Stimulated activated CD4-positive, alpha-beta T cell treated with anti-CD3 and anti-CD28 coated beads, TNF-alpha, amount 100 ng/mL, for 48 hours (primary cell): ENCODE results near the gene PKN1.
"Not testable (repeated sequence)": the region's sequence is repeated elsewhere in the genome, so short reads cannot be mapped to it uniquely, and the experiment has no call there.

Experiments
- DNase-seq, 3 donors: peaks; one replicate each; pipeline ENCODE4 v3.0.0-alpha.2; 2020; ENCODE audit warnings: low read depth in 3 of 3

The PKN1 gene

DNA sequence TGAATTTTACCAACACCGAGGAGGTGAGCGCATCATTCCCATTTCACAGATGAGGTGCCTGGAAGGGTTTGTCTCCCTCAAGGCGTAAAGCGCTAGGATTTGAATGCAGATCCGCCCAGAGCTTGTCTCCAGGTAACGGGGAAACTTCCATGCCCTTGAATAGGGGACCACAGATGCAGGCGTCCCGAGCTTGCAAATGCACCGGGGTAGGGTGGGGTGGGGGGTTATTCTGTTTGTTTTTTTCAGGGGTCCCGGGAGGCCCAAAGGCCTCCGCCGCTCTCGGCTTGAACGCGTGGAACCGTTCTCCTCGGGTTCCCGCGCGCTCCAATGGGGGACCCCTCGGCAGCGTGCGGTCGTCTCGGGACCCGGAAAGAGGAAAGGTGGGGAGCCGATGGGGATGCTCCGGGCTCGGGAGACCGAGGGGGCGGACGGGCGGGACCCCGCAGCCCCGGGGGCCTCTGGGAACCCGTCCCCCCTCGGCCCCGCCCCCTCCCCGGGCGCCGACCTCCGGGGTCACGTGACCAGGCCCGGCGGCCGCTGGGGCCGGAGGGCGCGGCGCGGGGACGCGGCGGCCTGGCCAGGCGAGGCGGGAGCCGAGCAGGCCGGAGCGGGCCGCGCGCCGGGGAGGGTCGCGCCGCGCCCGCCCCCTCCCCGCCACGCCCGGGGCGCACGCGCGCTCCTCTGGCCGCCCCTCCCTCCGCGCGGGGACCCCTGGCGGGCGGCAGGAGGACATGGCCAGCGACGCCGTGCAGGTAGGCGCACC lies at the start of gene PKN1:
TSS of gene PKN1 (plus strand) at position 516 of the 763 bp plus-strand sequence. CDS start at position 732, 216 bp downstream.
- peak in 1 of 3 donors; percentile 60 for DNase-seq

DNA sequence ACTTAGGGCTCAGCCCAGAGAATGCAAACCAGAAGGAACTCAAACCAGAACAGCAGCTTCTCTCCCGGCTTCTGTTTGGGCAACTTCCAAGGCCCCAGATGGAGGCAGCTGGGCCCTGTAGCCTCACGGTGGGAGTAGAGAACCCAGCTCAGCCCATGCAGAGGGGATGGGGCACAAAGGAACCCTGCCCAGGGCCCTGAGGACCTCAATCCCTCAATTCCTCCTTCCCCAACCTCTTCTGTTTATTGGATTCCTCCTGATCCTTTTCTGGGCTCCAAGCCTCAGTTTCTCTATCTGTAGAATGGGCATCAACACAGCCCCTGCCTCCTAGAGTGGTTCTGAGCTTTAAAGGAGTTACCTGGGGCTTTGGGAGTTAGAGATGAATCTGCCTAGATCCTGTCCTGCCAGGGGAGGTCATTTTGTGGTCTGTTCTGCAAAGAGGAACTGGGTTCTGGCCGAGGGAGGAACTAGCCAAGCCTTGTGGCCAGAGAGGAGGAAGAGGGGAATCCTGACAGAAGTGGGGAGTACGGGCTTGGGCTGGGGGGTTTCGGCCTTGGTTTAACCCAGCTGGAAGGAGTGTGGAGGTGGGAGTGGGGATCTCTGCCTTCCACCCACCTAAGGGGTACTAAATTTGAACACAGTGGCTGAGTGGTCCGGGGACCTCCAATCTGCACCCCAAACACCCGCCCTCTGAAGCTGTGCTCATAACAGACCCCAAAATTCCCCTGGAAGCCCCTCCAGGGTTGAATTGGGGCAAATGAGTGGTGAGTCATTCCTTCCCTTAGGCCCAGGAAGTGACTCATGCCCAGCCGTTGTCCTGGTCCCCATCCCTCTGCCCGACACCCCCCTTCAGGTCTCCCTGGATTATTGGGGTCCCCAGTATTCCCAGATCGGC lies 49.2 kb upstream of the PKN1 start:
- no peak for DNase-seq

GRCh38 chr19:14385492-14385891 lies 47.6 kb upstream of the PKN1 start:
- no peak for DNase-seq

DNA sequence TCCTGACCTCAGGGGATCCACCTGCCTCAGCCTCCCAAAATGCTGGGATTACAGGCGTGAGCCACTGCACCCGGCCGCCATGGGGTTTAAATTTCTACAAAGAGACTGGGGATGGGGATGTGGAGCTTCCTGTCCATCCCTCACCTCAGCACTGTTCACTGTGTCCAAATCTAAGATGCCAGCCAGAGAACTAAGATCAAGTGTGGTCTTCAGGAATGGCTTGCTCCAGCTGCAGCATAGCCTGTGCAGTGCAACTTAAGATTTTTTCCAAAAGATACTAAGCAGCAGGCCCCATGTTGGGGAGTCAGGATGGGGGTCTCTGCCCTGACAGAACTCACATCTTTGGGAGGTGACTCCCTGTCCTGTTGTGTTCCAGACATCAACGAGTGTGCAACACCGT lies 42.6 kb upstream of the PKN1 start:
- DNase-seq = no peak

- DNase-seq = no peak
Measured at GRCh38 chr19:14391156-14391821, 41.8 kb upstream of the PKN1 start.

GRCh38 chr19:14393329-14393728 lies 39.8 kb upstream of the PKN1 start:
- no peak for DNase-seq

DNA sequence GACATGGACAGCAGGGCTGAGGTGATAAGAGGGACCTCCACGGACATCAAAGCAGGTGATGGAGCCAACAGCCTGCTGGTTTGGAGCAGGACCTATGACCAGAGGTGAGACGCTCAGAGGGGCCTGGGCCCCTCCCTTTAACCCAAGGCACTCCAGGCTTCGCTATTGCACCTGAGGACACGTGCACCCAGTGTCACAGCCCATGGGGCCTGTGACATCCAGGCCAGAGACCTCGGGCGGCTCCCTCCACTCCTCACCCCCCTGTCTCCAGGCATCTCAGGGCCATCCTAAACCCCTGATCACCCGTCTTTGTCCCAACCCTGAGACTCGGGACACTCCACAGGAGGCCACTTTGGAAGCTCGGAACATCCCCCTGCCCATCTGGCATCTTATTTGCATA lies 38.9 kb upstream of the PKN1 start:
- no peak for DNase-seq

DNA sequence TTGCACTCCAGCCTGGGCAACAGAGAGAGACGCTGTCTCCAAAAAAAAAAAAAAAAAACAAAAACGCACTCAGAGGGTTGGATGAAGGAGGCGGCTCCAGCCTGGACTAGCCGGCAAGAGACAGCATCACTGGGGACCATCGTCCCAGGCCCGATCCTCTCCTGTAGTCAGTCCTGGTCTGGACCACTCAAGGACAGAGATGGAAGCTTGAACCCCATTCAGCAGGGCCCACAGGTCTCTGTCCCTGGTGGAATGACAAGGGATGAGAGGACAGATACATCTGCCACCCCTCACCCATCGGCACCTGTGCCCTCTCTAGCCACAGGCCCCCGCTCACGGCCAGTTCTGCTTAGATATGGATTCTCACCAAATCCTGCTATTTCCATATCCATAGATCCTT lies 37.8 kb upstream of the PKN1 start:
- no peak for DNase-seq

DNA sequence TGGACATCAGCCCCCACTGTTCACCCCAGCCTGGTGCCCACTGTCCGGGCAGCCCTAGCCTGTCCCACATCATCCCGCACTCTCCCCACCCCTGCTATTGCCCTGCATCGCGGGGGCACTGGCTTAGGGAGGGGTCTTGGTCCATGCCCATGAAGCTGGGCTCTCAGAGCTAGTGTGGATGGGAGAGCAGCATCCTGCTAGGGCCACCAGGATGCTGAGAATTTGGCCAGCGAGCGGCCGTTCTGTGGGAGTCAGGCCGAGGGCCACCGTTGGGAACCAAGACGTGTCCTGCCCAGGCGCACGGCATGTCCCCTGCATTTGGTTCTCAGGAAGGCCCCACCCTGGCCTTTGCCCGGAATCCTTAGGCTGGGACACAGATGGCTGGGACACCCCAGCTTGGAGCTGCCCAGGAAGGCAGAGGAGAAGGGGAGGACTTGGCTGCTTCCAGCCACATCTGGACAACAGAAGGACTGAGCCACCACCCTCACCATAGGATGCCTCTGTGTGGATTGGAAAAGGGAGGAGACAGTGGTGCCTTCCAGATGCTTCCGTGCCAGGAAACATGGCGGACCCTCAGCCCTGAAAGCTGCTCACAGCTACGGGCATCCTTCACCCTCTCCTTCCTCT lies 37.3 kb upstream of the PKN1 start:
- DNase-seq = no peak

GRCh38 chr19:14396730-14397129 lies 36.4 kb upstream of the PKN1 start:
- not testable (repeated sequence) for DNase-seq

- not testable (repeated sequence) for DNase-seq
Measured at GRCh38 chr19:14397168-14397567, 35.9 kb upstream of the PKN1 start.

- no peak for DNase-seq
Measured at GRCh38 chr19:14400951-14401431, 32.1 kb upstream of the PKN1 start.

- DNase-seq = no peak
Measured at GRCh38 chr19:14401468-14402195, 31.5 kb upstream of the PKN1 start.

DNA sequence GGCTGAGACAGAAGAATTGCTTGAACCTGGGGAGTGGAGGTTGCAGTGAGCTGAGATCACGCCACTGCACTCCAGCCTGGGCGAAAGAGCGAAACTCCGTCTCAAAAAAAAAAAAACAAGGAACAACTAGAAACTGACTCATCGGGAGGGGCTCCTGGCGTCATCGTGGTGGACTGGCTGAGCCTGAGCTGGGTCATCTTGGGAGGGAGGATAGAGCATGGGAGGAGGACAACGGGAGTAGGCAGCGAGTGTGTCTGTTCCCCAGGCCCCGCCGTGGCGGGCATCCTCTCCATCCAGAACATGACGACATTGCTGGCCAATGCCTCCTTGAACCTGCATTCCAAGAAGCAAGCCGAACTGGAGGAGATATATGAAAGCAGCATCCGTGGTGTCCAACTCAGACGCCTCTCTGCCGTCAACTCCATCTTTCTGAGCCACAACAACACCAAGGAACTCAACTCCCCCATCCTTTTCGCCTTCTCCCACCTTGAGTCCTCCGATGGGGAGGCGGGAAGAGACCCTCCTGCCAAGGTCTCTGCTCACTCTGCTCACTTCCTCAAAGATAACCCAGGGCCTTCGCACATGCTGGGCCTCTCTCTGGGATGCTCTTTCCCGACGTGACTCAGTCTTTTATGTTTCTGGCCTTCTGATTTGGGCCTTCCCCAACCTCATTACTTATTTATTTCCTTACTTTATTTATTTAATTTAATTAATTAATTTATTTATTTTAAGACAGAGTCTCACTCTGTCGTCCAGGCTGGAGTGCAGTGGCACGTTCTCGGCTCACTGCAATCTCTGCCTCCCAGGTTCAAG lies 30.6 kb upstream of the PKN1 start:
- DNase-seq = no peak

DNA sequence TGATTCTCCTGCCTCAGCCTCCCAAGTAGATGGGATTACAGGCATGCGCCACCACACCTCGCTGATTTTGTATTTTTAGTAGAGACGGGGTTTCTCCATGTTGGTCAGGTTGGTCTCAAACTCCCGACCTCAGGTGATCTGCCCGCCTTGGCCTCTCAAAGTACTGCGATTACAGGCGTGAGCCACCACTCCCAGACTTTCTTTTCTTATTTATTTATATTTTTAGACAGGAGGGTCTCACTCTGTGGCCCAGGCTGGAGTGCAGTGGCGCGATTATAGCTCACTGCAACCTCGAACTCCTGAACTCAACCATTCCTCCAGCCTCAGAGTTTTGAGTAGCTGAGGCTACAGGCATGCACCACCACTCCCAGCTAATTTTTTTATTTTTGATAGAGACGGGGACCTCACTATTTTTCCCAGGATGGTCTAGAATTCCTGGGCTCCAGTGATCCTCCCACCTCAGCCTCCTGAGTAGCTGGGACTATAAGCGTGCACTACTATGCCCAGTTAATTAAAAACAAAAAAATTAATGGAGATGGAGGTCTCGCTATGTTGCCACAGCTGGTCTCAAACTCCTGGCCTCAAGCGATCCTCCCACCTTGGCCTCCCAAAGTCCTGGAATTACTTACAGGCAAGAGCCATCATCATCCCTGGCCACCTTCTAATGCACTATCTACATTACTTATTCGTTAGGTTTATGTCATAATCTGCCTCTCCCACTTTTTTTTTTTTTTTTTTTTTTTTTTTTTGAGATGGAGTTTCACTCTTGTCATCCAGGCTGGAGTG lies 29.8 kb upstream of the PKN1 start:
- not testable (repeated sequence) for DNase-seq

DNA sequence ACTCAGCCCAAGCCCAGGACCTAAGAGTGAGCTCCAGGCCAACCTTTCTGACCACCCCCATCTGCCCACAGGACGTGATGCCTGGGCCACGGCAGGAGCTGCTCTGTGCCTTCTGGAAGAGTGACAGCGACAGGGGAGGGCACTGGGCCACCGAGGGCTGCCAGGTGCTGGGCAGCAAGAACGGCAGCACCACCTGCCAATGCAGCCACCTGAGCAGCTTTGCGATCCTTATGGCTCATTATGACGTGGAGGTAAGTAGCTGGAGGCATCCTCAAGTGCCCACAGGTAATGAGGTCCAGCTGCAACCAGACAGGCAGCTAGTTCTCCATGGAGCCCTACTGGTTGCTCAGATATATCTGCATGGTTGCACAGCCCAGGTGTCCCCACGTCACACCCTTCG lies 28.8 kb upstream of the PKN1 start:
- DNase-seq = no peak

GRCh38 chr19:14405380-14405757 lies 27.7 kb upstream of the PKN1 start:
- no peak for DNase-seq

- peak; percentile 85 to 91 (median 86) for DNase-seq
Measured at GRCh38 chr19:14405758-14406644, 27.1 kb upstream of the PKN1 start.
